HL-60 (cell line): ENCODE data around the gene POU5F2.

ENCODE experiments used
- CTCF ChIP-seq: IDR thresholded peaks from one replicate; pipeline ENCODE4 v1.5.1; 2011; ENCODE audit warnings: low read length, control low read depth, inconsistent platforms; ENCODE audit not compliant: insufficient read depth
- POLR2AphosphoS5 ChIP-seq: IDR thresholded peaks from 2 replicates; pipeline ENCODE4 v1.6.1; 2012; ENCODE audit warnings: low read depth
- REST ChIP-seq: IDR thresholded peaks from 2 replicates; pipeline ENCODE4 v1.6.1; 2012; ENCODE audit warnings: low read depth; ENCODE audit not compliant: insufficient replicate concordance
- SPI1 ChIP-seq: IDR thresholded peaks from 2 replicates; pipeline ENCODE4 v1.6.1; 2012; ENCODE audit warnings: low read depth, mild to moderate bottlenecking, borderline replicate concordance

- no peak for TF ChIP-seq CTCF
- TF ChIP-seq POLR2AphosphoS5: no peak
- TF ChIP-seq REST: no peak
- TF ChIP-seq SPI1: no peak
Observed at GRCh38 chr5:93717162-93717561, 24.2 kb downstream of the POU5F2 start.
